Progenitor cell of endocrine pancreas (in vitro differentiated cells): ENCODE results near the gene GMDS. TPM values are rescaled to one million over a fixed set of nuclear protein-coding genes. Genes with fewer than 3 reads are reported as not detected.

Source experiments
- DNase-seq: peaks from one replicate; pipeline ENCODE4 v3.0.0; 2021; ENCODE audit warnings: low spot score; ENCODE audit not compliant: unreplicated experiment
- H3K27ac Mint-ChIP-seq: 2 replicates; pipeline ENCODE4 v1.8.0; 2021; ENCODE audit warnings: mild to moderate bottlenecking, moderate library complexity, mixed read lengths
- H3K27me3 Mint-ChIP-seq: 2 replicates; pipeline ENCODE4 v1.8.0; 2021; ENCODE audit warnings: mixed read lengths
- H3K36me3 Mint-ChIP-seq: 2 replicates; pipeline ENCODE4 v1.8.0; 2022; ENCODE audit warnings: mixed read lengths; ENCODE audit not compliant: insufficient read depth
- H3K4me1 Mint-ChIP-seq: 2 replicates; pipeline ENCODE4 v1.8.0; 2021; ENCODE audit warnings: low read depth, mixed read lengths
- H3K4me3 Mint-ChIP-seq: 2 replicates; pipeline ENCODE4 v1.8.0; 2021; ENCODE audit warnings: low read depth, mild to moderate bottlenecking, moderate library complexity, mixed read lengths
- H3K9me3 Mint-ChIP-seq: 2 replicates; pipeline ENCODE4 v1.8.0; 2021; ENCODE audit warnings: low read depth, mixed read lengths
- total RNA-seq: library from RNA; stranded (reverse); gene quantifications from 2 replicates; pipeline ENCODE4 v1.2.1, GENCODE V29; 2021
- TF ChIP-seq, protein P1 (sequence below): fragments of 200-600 bp; sonication (generic); IDR thresholded peaks from one replicate; pipeline ENCODE4 v1.5.0; 2021; ENCODE audit warnings: antibody characterized with exemption, mild to moderate bottlenecking; ENCODE audit not compliant: unreplicated experiment

GMDS gene
- total RNA-seq, 1 donor from 2014 or later: 17.2 TPM

DNA sequence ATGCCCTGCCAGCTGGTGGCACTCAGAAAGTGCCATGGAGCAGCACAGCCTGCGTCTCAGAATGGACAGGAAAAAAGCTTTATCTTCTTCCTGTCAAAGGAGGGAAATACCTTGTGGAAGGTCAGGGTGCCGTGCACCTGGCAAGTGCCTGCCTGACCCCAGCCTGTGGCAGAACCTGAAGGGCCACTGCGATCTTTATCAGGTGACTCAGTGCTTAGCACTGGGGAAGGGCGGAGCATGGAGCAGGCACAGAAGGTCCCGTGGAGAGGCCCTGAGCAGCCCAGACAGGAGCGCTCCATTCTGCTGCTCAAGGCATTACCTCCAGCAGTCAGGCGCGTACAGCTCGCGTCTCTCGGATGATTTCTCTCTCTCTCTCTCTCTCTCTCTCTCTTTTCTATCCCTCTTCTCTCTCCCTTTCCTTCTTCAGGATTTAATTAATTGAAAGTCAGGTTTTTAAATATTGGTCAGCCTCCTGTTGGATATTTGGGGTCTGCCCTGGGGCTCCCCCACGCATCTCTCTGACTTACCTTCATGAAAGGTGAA, 604.0 kb downstream of the GMDS start:
- TF ChIP-seq, protein P1, sequence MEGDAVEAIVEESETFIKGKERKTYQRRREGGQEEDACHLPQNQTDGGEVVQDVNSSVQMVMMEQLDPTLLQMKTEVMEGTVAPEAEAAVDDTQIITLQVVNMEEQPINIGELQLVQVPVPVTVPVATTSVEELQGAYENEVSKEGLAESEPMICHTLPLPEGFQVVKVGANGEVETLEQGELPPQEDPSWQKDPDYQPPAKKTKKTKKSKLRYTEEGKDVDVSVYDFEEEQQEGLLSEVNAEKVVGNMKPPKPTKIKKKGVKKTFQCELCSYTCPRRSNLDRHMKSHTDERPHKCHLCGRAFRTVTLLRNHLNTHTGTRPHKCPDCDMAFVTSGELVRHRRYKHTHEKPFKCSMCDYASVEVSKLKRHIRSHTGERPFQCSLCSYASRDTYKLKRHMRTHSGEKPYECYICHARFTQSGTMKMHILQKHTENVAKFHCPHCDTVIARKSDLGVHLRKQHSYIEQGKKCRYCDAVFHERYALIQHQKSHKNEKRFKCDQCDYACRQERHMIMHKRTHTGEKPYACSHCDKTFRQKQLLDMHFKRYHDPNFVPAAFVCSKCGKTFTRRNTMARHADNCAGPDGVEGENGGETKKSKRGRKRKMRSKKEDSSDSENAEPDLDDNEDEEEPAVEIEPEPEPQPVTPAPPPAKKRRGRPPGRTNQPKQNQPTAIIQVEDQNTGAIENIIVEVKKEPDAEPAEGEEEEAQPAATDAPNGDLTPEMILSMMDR: no peak
- H3K27ac Mint-ChIP-seq: peak overlapping the region; percentile 65
- peaks cover 25% of the 10 kb centered on the region for H3K27me3 Mint-ChIP-seq
- no peaks in the 10 kb centered on the region for H3K9me3 Mint-ChIP-seq
- no peak overlapping the region for H3K4me3 Mint-ChIP-seq
- DNase-seq: no peak
- peaks cover 17% of the 10 kb centered on the region for H3K4me1 Mint-ChIP-seq
- H3K36me3 Mint-ChIP-seq: no peaks in the 10 kb centered on the region

DNA sequence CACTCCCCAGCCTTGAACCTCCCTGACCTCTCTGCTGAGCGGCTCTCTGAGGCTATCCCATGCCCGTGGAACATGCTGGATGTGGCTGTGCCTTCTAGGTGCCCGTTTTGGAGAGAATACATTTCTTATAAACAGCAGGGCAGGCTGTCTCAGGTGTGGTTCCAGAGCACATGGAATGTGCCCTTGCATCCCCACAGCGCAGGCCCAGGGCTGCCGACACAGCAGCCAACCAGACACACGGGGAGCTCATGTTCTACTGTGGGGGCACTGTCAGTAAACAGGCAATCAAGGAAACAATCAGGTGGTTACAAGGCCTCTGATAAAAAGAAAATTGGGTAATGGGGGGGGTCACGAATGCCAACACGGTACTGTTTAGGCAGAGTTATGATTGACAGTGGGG, 604.9 kb downstream of the GMDS start:
- Mint-ChIP-seq H3K27ac (no peak overlapping the region), H3K4me3 (no peak overlapping the region), H3K36me3 (no peaks in the 10 kb centered on the region), H3K4me1 (peaks cover 17% of the 10 kb centered on the region), H3K27me3 (peaks cover 15% of the 10 kb centered on the region), H3K9me3 (no peaks in the 10 kb centered on the region)
- TF ChIP-seq, protein P1: no peak
- no peak for DNase-seq

DNA sequence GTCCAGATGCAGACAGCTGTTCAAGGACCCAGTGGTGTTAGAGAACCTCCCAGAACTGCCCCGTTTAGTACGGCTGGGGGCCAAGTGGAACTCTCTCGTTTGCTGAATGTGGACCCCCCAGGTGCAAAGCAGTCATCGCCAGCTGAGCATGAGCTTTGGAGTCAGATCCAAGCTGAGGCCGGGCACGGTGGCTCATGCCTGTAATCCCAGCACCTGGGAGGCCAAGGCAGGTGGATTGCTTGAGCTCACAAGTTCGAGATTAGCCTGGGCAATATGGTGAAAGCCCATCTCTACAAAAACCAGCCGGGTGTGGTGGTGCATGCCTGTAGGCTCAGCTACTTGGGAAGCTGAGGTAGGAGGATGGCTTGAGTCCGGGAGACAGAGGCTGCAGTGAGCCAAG, 606.0 kb downstream of the GMDS start:
- Mint-ChIP-seq H3K9me3 (no peaks in the 10 kb centered on the region), H3K4me1 (peaks cover 17% of the 10 kb centered on the region), H3K27ac (no peak overlapping the region), H3K4me3 (no peak overlapping the region), H3K36me3 (no peaks in the 10 kb centered on the region), H3K27me3 (peaks cover 16% of the 10 kb centered on the region)
- TF ChIP-seq, protein P1: no peak
- DNase-seq: no peak

DNA sequence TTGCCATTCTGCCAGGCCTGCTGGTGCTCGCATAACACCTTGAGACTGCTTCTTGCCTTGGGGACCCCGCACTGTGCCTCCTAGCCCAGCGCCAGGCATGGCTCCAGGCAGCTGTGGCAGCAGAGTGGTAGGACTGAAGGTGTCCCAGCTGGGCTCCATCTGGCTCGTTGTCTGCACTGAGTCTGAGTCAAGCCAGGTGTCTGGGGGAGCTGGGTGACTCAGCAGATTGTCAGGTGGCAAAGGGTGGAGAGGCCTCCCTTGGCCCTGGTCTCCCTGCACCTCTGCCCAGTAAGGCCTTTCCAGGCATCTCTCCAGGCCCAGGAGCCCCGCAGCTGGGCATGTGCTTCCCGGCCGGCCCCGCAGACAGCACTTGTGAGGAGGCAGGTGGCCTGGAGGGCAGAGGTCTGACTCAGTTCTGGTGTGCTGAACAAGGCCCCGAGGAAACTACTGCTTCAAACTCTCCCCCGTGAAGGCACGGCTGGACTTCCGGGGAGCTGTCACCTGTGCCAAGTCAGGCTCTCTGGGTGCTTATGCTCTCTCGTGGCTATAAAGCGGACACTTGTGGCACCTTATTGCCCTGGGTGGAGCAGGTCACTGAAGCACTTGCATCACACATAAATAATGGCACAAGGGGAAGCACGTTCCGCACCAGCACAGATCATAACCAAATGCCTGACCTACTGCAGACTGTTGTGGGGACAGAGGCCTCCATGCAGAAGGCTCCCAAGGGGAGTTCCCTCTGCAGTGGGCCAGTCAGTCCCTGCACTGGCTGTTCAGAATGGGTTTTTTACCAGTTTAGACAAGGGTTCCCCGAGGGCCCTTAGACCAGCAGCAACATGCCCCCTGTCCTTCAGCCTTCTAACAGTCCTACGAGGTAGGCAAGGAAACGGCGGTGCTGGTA, 608.2 kb downstream of the GMDS start:
- peaks cover 13% of the 10 kb centered on the region for H3K4me1 Mint-ChIP-seq
- H3K4me3 Mint-ChIP-seq: no peak overlapping the region
- no peak for DNase-seq
- TF ChIP-seq, protein P1: no peak
- H3K36me3 Mint-ChIP-seq: no peaks in the 10 kb centered on the region
- peaks cover 24% of the 10 kb centered on the region for H3K27me3 Mint-ChIP-seq
- no peak overlapping the region for H3K27ac Mint-ChIP-seq
- no peaks in the 10 kb centered on the region for H3K9me3 Mint-ChIP-seq

DNA sequence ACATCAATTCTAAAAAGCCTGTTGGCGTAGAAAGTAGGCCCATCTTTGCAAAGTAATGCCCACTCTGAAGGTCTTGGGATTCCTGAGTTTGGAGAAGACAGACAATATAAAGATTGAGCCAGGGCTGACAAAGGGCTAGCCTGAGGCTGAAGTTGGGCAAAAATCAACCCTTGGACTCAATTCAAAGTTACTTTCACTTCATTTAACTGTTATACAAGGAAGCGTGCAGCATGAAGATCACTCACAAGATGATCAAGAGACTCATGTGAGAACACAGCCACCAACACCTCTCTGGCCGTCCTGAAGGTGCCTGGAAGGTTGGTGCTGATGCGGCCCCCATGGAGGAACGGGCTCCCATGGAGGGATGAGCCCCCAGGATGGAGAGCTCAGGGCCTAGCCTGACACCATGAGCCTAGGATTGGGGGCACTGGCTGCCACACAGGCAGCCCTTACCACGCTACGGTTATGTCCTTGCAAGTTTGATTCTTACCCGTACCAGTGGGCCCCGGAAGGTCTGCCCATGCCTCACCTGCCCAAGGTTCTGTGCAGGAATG, 609.1 kb downstream of the GMDS start:
- no peak for DNase-seq
- Mint-ChIP-seq H3K4me3 (no peak overlapping the region), H3K27ac (no peak overlapping the region), H3K27me3 (peaks cover 29% of the 10 kb centered on the region), H3K4me1 (peaks cover 7% of the 10 kb centered on the region), H3K36me3 (no peaks in the 10 kb centered on the region), H3K9me3 (no peaks in the 10 kb centered on the region)
- TF ChIP-seq, protein P1: no peak
